H9 (cell line): ENCODE results near the gene HHAT. TPM values are rescaled to one million over a fixed set of nuclear protein-coding genes. Genes with fewer than 3 reads are reported as not detected.
A peak's percentile ranks its signal among the peaks of the same experiment; 100 is the strongest.

Experiments
- DNase-seq: peaks from one replicate; pipeline ENCODE4 v3.0.0-alpha.2; 2017
- H2AFZ ChIP-seq: one replicate; pipeline ENCODE4 v1.6.1; 2013; ENCODE audit warnings: mild to moderate bottlenecking, low read length, control low read depth, moderate library complexity
- H2AK5ac ChIP-seq: 2 replicates; pipeline ENCODE4 v1.6.1; 2013; ENCODE audit warnings: low read length, control low read depth, mixed read lengths; ENCODE audit not compliant: insufficient read length
- H2BK120ac ChIP-seq: one replicate; pipeline ENCODE4 v1.6.1; 2013; ENCODE audit warnings: low read depth, mild to moderate bottlenecking, low read length, control low read depth, inconsistent platforms; ENCODE audit not compliant: poor library complexity, severe bottlenecking
- H2BK12ac ChIP-seq: 2 replicates; pipeline ENCODE4 v1.6.1; 2013; ENCODE audit warnings: low read length, control low read depth, mixed read lengths, low read depth; ENCODE audit not compliant: insufficient read length
- H2BK15ac ChIP-seq: 2 replicates; pipeline ENCODE4 v1.6.1; 2013; ENCODE audit warnings: low read depth, low read length, control low read depth
- H2BK20ac ChIP-seq: one replicate; pipeline ENCODE4 v1.6.1; 2013; ENCODE audit warnings: low read depth, mild to moderate bottlenecking, low read length, control low read depth, inconsistent platforms; ENCODE audit not compliant: poor library complexity, severe bottlenecking
- H2BK5ac ChIP-seq: 2 replicates; pipeline ENCODE4 v1.6.1; 2013; ENCODE audit warnings: low read length, control low read depth, mixed read lengths; ENCODE audit not compliant: insufficient read length
- H3K14ac ChIP-seq: 2 replicates; pipeline ENCODE4 v1.6.1; 2013; ENCODE audit warnings: low read length, control low read depth; ENCODE audit not compliant: insufficient read depth
- H3K18ac ChIP-seq: 2 replicates; pipeline ENCODE4 v1.6.1; 2013; ENCODE audit warnings: low read depth, mild to moderate bottlenecking, mixed read lengths, low read length, control low read depth; ENCODE audit not compliant: insufficient read length
- H3K23ac ChIP-seq: 2 replicates; pipeline ENCODE4 v1.6.1; 2013; ENCODE audit warnings: low read length, control low read depth, mixed read lengths, low read depth; ENCODE audit not compliant: insufficient read length
- H3K23me2 ChIP-seq: 2 replicates; pipeline ENCODE4 v1.6.1; 2013; ENCODE audit warnings: low read depth, mild to moderate bottlenecking, mixed read lengths, low read length, control low read depth; ENCODE audit not compliant: insufficient read length, poor library complexity, severe bottlenecking
- H3K27ac ChIP-seq: 2 replicates; pipeline ENCODE4 v1.5.1; 2013; ENCODE audit warnings: low read length, control low read depth, mixed read lengths, low read depth; ENCODE audit not compliant: insufficient read length
- H3K27me3 ChIP-seq: 2 replicates; pipeline ENCODE4 v1.6.1; 2013; ENCODE audit warnings: low read length, control low read depth, inconsistent platforms; ENCODE audit not compliant: insufficient read depth
- H3K4ac ChIP-seq: 2 replicates; pipeline ENCODE4 v1.6.1; 2013; ENCODE audit warnings: low read depth, mild to moderate bottlenecking, control low read depth, inconsistent platforms, low read length, moderate library complexity
- H3K4me1 ChIP-seq: 2 replicates; pipeline ENCODE4 v1.6.1; 2013; ENCODE audit warnings: low read length, control low read depth, inconsistent platforms; ENCODE audit not compliant: insufficient read depth
- H3K4me2 ChIP-seq: 2 replicates; pipeline ENCODE4 v1.6.1; 2013; ENCODE audit warnings: low read length, control low read depth, mixed read lengths; ENCODE audit not compliant: insufficient read length, insufficient read depth
- H3K56ac ChIP-seq: 2 replicates; pipeline ENCODE4 v1.6.1; 2013; ENCODE audit warnings: low read depth, mild to moderate bottlenecking, mixed read lengths, low read length, control low read depth; ENCODE audit not compliant: insufficient read length
- H3K79me1 ChIP-seq: 2 replicates; pipeline ENCODE4 v1.6.1; 2013; ENCODE audit warnings: low read depth, mild to moderate bottlenecking, moderate library complexity, low read length, control low read depth, inconsistent platforms; ENCODE audit not compliant: insufficient read depth, poor library complexity, severe bottlenecking
- H3K79me2 ChIP-seq: 2 replicates; pipeline ENCODE4 v1.6.1; 2013; ENCODE audit warnings: low read length, control low read depth, inconsistent platforms; ENCODE audit not compliant: insufficient read depth
- H3K9ac ChIP-seq: 2 replicates; pipeline ENCODE4 v1.6.1; 2013; ENCODE audit warnings: low read length, control low read depth, mixed read lengths; ENCODE audit not compliant: insufficient read length; ENCODE audit errors: extremely low read depth
- H3K9me3 ChIP-seq: one replicate; pipeline ENCODE4 v1.6.1; 2013; ENCODE audit warnings: low read depth, low read length, inconsistent platforms; ENCODE audit not compliant: control insufficient read depth
- H3T11ph ChIP-seq: one replicate; pipeline ENCODE4 v1.6.1; 2013; ENCODE audit warnings: mild to moderate bottlenecking, low read length, control low read depth, inconsistent platforms
- H4K20me1 ChIP-seq: one replicate; pipeline ENCODE4 v1.6.1; 2013; ENCODE audit not compliant: control insufficient read depth, insufficient read length, insufficient read depth
- H4K5ac ChIP-seq: 2 replicates; pipeline ENCODE4 v1.6.1; 2013; ENCODE audit warnings: low read depth, mild to moderate bottlenecking, mixed read lengths, low read length, control low read depth; ENCODE audit not compliant: insufficient read length
- H4K8ac ChIP-seq: replicated peaks from 2 replicates; pipeline ENCODE4 v1.6.1; 2013; ENCODE audit warnings: low read length, control low read depth, mixed read lengths, low read depth; ENCODE audit not compliant: insufficient read length
- H4K91ac ChIP-seq: 2 replicates; pipeline ENCODE4 v1.6.1; 2013; ENCODE audit warnings: low read depth, mild to moderate bottlenecking, moderate library complexity, mixed read lengths, low read length, control low read depth; ENCODE audit not compliant: insufficient read length
- H3K27ac Mint-ChIP-seq, 3 experiments: 2 replicates in 2 of 3; 3 replicates in 1 of 3; pipeline ENCODE4 v1.8.0; 2020 to 2021; ENCODE audit warnings: mixed read lengths in 3 of 3, mild to moderate bottlenecking in 1 of 3, moderate library complexity in 1 of 3
- H3K27me3 Mint-ChIP-seq: 2 replicates; pipeline ENCODE4 v1.8.0; 2021; ENCODE audit warnings: low read depth, mild to moderate bottlenecking, moderate library complexity, mixed read lengths
- H3K36me3 Mint-ChIP-seq, 3 experiments: 2 replicates in 2 of 3; 3 replicates in 1 of 3; pipeline ENCODE4 v1.8.0; 2020 to 2021; ENCODE audit warnings: low read depth in 3 of 3, mixed read lengths in 3 of 3; ENCODE audit not compliant: insufficient read depth in 1 of 3
- H3K4me1 Mint-ChIP-seq, 2 experiments: 2 replicates each; pipeline ENCODE4 v1.8.0; 2020; ENCODE audit warnings: mixed read lengths in 2 of 2
- H3K4me3 Mint-ChIP-seq, 2 experiments: 2 replicates in 1 of 2; 3 replicates in 1 of 2; pipeline ENCODE4 v1.8.0; 2020 to 2021; ENCODE audit warnings: mild to moderate bottlenecking in 2 of 2, mixed read lengths in 2 of 2, moderate library complexity in 1 of 2
- H3K9me3 Mint-ChIP-seq, 2 experiments: 2 replicates in 1 of 2; 3 replicates in 1 of 2; pipeline ENCODE4 v1.8.0; 2020; ENCODE audit warnings: mild to moderate bottlenecking in 2 of 2, mixed read lengths in 2 of 2, moderate library complexity in 1 of 2
- WGBS: extraction: QIAGEN DNeasy Blood & Tissue Kit; methylation state at CpG from one replicate; pipeline ENCODE4 v1.1.7; 2013; ENCODE audit warnings: missing lambda C conversion rate, low lambda C conversion rate, mixed read lengths; ENCODE audit not compliant: insufficient read length; ENCODE audit errors: extremely low coverage; 5-methylcytosine and 5-hydroxymethylcytosine counted together
- total RNA-seq: library from RNA; stranded (reverse); gene quantifications from 2 replicates; pipeline ENCODE4 v1.2.1, GENCODE V29; 2021
- TF ChIP-seq, protein P1 (sequence below): fragments of 200-600 bp; sonication (generic); conservative IDR thresholded peaks from 3 replicates; pipeline ENCODE4 v1.8.0; 2021; ENCODE audit warnings: antibody characterized with exemption, mild to moderate bottlenecking

HHAT gene
- total RNA-seq, 1 experiment from 2014 or later: 0.48 TPM

DNA sequence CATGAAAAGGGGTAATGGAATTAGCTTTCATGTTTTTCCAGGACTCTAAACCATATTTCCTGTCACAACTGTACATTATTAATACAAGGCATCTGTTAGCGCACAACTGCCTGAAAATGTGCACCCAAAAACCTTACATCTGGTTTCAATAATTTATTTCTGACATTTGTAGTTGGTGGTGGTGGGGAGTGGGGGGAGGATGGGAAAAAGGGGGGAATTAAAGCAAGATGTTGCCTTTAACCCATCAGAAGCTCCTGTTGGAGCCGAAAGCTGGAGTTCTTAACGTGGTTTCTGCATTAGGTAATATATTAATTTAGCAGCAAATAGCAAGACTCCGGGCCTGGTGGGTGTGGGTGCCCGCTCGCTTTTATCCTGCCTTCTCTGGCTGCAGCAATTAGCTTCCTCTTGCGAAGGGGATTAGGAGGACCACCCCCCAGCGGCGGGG is 36.9 kb upstream of the HHAT start:
- Histone ChIP-seq H2BK5ac (no peak overlapping the region), H4K5ac (no peak overlapping the region), H2BK15ac (no peak overlapping the region), H3K4ac (no peak overlapping the region), H3K23ac (no peak overlapping the region), H3K56ac (no peak overlapping the region), H3K27me3 (peaks cover 4% of the 10 kb centered on the region; the same call in 1 of the 2 replicates), H3K9me3 (no peaks in the 10 kb centered on the region), H3K18ac (no peak overlapping the region), H4K8ac (no peak overlapping the region), H2BK12ac (no peak overlapping the region), H2AK5ac (no peak overlapping the region), H3K27ac (no peak overlapping the region), H3K14ac (no peak overlapping the region), H3K4me2 (peak overlapping the region; percentile 58), H2AFZ (no peak overlapping the region), H2BK20ac (no peak overlapping the region), H3K23me2 (peaks cover 10% of the 10 kb centered on the region), H3T11ph (no peak overlapping the region), H2BK120ac (no peak overlapping the region), H3K79me2 (no peaks in the 10 kb centered on the region), H4K20me1 (no peaks in the 10 kb centered on the region), H3K9ac (no peak overlapping the region), H3K4me1 (peaks cover 2% of the 10 kb centered on the region; the same call in 1 of the 2 replicates), H3K79me1 (no peaks in the 10 kb centered on the region), H4K91ac (no peak overlapping the region)
- H3K9me3 Mint-ChIP-seq: no peaks in the 10 kb centered on the region
- TF ChIP-seq, protein P1, sequence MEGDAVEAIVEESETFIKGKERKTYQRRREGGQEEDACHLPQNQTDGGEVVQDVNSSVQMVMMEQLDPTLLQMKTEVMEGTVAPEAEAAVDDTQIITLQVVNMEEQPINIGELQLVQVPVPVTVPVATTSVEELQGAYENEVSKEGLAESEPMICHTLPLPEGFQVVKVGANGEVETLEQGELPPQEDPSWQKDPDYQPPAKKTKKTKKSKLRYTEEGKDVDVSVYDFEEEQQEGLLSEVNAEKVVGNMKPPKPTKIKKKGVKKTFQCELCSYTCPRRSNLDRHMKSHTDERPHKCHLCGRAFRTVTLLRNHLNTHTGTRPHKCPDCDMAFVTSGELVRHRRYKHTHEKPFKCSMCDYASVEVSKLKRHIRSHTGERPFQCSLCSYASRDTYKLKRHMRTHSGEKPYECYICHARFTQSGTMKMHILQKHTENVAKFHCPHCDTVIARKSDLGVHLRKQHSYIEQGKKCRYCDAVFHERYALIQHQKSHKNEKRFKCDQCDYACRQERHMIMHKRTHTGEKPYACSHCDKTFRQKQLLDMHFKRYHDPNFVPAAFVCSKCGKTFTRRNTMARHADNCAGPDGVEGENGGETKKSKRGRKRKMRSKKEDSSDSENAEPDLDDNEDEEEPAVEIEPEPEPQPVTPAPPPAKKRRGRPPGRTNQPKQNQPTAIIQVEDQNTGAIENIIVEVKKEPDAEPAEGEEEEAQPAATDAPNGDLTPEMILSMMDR: no peak
- WGBS: no CpG with 5 or more reads among the region's 9 CpGs
- H3K4me3 Mint-ChIP-seq: peak overlapping the region; percentile 59 to 74
- H3K36me3 Mint-ChIP-seq: no peaks in the 10 kb centered on the region
- no peak for DNase-seq
- no peak overlapping the region for H3K27ac Mint-ChIP-seq
- peaks cover 41% of the 10 kb centered on the region for H3K27me3 Mint-ChIP-seq
- peaks cover 26 to 31% of the 10 kb centered on the region in 2 experiments for H3K4me1 Mint-ChIP-seq
